HCT116 (cell line): ENCODE measurements around the gene ACACA. TPM values are rescaled to one million over a fixed set of nuclear protein-coding genes. Genes with fewer than 3 reads are reported as not detected.

Experiments
- ATAC-seq: fragments of 200-7000 bp; cut with Tn5 transposase; 2 replicates; pipeline ENCODE4 v1.9.1; 2020; ENCODE audit warnings: mild to moderate bottlenecking, moderate library complexity
- BruUV-seq: library from RNA; stranded (reverse); fragments of 400-500 nt; replicated peaks from 2 replicates; lab custom pipeline; 2021; lab: Mats Ljungman, UMichigan
- CTCF ChIA-PET: fragments of 300-600 bp; sonication (Branson Sonifier 250); formaldehyde crosslinking; loops from one replicate; lab custom pipeline; 2021; ENCODE audit warnings: antibody characterized with exemption; lab: Charles Lee
- POLR2A ChIA-PET: fragments of 300-600, 350-600 bp; sonication (Branson Sonifier 250); formaldehyde crosslinking; loops from one replicate; lab custom pipeline; 2021; ENCODE audit warnings: antibody characterized with exemption; lab: Charles Lee
- RAD21 ChIA-PET, 2 experiments: fragments of 300-600 bp; sonication (Branson Sonifier 250); formaldehyde crosslinking; loops; one replicate each; lab custom pipeline; 2023; ENCODE audit warnings: low total read pairs in 2 of 2; ENCODE audit not compliant: uncharacterized antibody in 2 of 2, unreplicated experiment in 2 of 2, low non-redundant PET in 1 of 2; lab: Charles Lee
- DNase-seq: peaks from one replicate; pipeline ENCODE4 v3.0.0-alpha.2; 2010; ENCODE audit warnings: low read depth, low spot score
- H2AFZ ChIP-seq: fragments of 200-600 bp; shearing (Covaris generic), sonication (generic); 2 replicates; pipeline ENCODE4 v1.6.1; 2017; ENCODE audit warnings: low read depth, mixed run types, mixed read lengths, antibody characterized with exemption, low read length; ENCODE audit not compliant: poor library complexity, severe bottlenecking
- H3K27ac ChIP-seq: 2 replicates; pipeline ENCODE4 v1.5.1; 2012; ENCODE audit warnings: low read depth, low read length
- H3K27me3 ChIP-seq: fragments of 200-600 bp; sonication (generic); 2 replicates; pipeline ENCODE4 v1.6.1; 2016; ENCODE audit warnings: mixed run types, low read length, mixed read lengths; ENCODE audit not compliant: insufficient read depth
- H3K36me3 ChIP-seq, 2 experiments: fragments of 200-500 bp in 1 of 2; fragments of 200-600 bp in 1 of 2; sonication (Bioruptor generic) in 1 of 2; sonication (generic) in 1 of 2; 2 replicates each; pipeline versions ENCODE4 v1.5.1 to v1.6.1; 2014 to 2016; ENCODE audit warnings: low read length in 2 of 2, inconsistent platforms in 1 of 2, mixed read lengths in 1 of 2, mixed run types in 1 of 2; ENCODE audit not compliant: insufficient read depth in 2 of 2, control insufficient read depth in 1 of 2
- H3K4me1 ChIP-seq, 2 experiments: fragments of 200-600 bp in 1 of 2; sonication (generic) in 1 of 2; 2 replicates each; pipeline versions ENCODE4 v1.5.1 to v1.6.1; 2012 to 2017; ENCODE audit warnings: low read length in 2 of 2, inconsistent platforms in 1 of 2, mild to moderate bottlenecking in 1 of 2, mixed read lengths in 1 of 2, mixed run types in 1 of 2, moderate library complexity in 1 of 2; ENCODE audit not compliant: insufficient read depth in 2 of 2, control insufficient read depth in 1 of 2
- H3K4me2 ChIP-seq: fragments of 200-600 bp; sonication (generic); 2 replicates; pipeline ENCODE4 v1.6.1; 2017; ENCODE audit warnings: mixed run types, low read length, mixed read lengths
- H3K4me3 ChIP-seq, 2 experiments: fragments of 200-600 bp in 1 of 2; sonication (generic) in 1 of 2; replicated peaks in 1 of 2; 2 replicates each; pipeline ENCODE4 v1.5.1; 2011 to 2016; ENCODE audit warnings: low read length in 2 of 2, control low read depth in 1 of 2, low read depth in 1 of 2, mild to moderate bottlenecking in 1 of 2, mixed read lengths in 1 of 2, mixed run types in 1 of 2
- H3K79me2 ChIP-seq: fragments of 200-600 bp; sonication (generic); 2 replicates; pipeline ENCODE4 v1.6.1; 2017; ENCODE audit warnings: mild to moderate bottlenecking, mixed run types, low read length, moderate library complexity, mixed read lengths; ENCODE audit not compliant: insufficient read depth
- H3K9ac ChIP-seq: fragments of 200-600 bp; sonication (generic); 2 replicates; pipeline ENCODE4 v1.6.1; 2016; ENCODE audit warnings: low read length, mixed read lengths
- H3K9me2 ChIP-seq: fragments of 200-600 bp; sonication (generic), shearing (Covaris generic); 2 replicates; pipeline ENCODE4 v1.6.1; 2017; ENCODE audit warnings: mixed run types, mild to moderate bottlenecking, moderate library complexity; ENCODE audit not compliant: insufficient read depth
- H3K9me3 ChIP-seq, 2 experiments: fragments of 200-500 bp in 1 of 2; fragments of 200-600 bp in 1 of 2; sonication (Bioruptor generic) in 1 of 2; sonication (generic) in 1 of 2; 2 replicates each; pipeline ENCODE4 v1.6.1; 2014 to 2017; ENCODE audit warnings: low read length in 2 of 2, mixed read lengths in 2 of 2, inconsistent platforms in 1 of 2, low read depth in 1 of 2, mild to moderate bottlenecking in 1 of 2, mixed run types in 1 of 2, moderate library complexity in 1 of 2; ENCODE audit not compliant: control insufficient read depth in 1 of 2, insufficient read depth in 1 of 2
- H4K20me1 ChIP-seq: fragments of 200-600 bp; sonication (generic), shearing (Covaris generic); 2 replicates; pipeline ENCODE4 v1.6.1; 2017; ENCODE audit warnings: mixed run types, mild to moderate bottlenecking, moderate library complexity; ENCODE audit not compliant: insufficient read depth
- CBX3 ChIP-seq: IDR thresholded peaks from 2 replicates; pipeline ENCODE4 v1.6.1; 2012; ENCODE audit warnings: low read depth
- CEBPB ChIP-seq: IDR thresholded peaks from 2 replicates; pipeline ENCODE4 v1.6.1; 2012; ENCODE audit warnings: low read depth
- EGR1 ChIP-seq: IDR thresholded peaks from 2 replicates; pipeline ENCODE4 v1.6.1; 2012; ENCODE audit warnings: low read depth
- EZH2 ChIP-seq: fragments of 200-600 bp; sonication (generic); IDR thresholded peaks from 2 replicates; pipeline ENCODE4 v1.6.1; 2017; ENCODE audit warnings: antibody characterized with exemption, mixed run types
- POLR2AphosphoS5 ChIP-seq: IDR thresholded peaks from 2 replicates; pipeline ENCODE4 v1.6.1; 2011; ENCODE audit warnings: mild to moderate bottlenecking, low read depth, low read length, moderate library complexity
- SRF ChIP-seq: IDR thresholded peaks from 2 replicates; pipeline ENCODE4 v1.6.1; 2012; ENCODE audit warnings: low read depth
- ZFX ChIP-seq: fragments of 450-650 bp; IDR thresholded peaks from 2 replicates; pipeline ENCODE4 v1.6.1; 2017
- intact Hi-C: fragments of 100-400 bp; cut with micrococcal nuclease; formaldehyde crosslinking; loops from 2 replicates; pipeline ENCODE4 v1.10.0; 2022
- total RNA-seq: library from RNA; stranded (reverse); gene quantifications from one replicate; pipeline ENCODE4 v1.2.1, GENCODE V29; 2021; ENCODE audit not compliant: unreplicated experiment
- TF ChIP-seq, protein P1 (sequence below): IDR thresholded peaks from 2 replicates; pipeline ENCODE4 v1.6.1; 2012; ENCODE audit warnings: low read depth
- TF ChIP-seq, protein P2 (sequence below): IDR thresholded peaks from 2 replicates; pipeline ENCODE4 v1.6.1; 2012
- TF ChIP-seq, protein P3 (sequence below): IDR thresholded peaks from 2 replicates; pipeline ENCODE4 v1.6.1; 2012
- TF ChIP-seq, protein P4 (sequence below), 3 experiments: fragments of 200-600 bp in 1 of 3; sonication (generic) in 1 of 3; IDR thresholded peaks in 2 of 3; conservative IDR thresholded peaks in 1 of 3; 2 replicates each; pipeline ENCODE4 v1.5.1; 2012 to 2017; ENCODE audit warnings: low read depth in 2 of 3, low read length in 2 of 3, antibody characterized with exemption in 1 of 3, borderline replicate concordance in 1 of 3, control low read depth in 1 of 3, mild to moderate bottlenecking in 1 of 3, mixed read lengths in 1 of 3, mixed run types in 1 of 3, moderate library complexity in 1 of 3; ENCODE audit not compliant: insufficient read depth in 1 of 3

The ACACA gene
- total RNA-seq, 1 experiment from 2014 or later: 161 TPM

DNA sequence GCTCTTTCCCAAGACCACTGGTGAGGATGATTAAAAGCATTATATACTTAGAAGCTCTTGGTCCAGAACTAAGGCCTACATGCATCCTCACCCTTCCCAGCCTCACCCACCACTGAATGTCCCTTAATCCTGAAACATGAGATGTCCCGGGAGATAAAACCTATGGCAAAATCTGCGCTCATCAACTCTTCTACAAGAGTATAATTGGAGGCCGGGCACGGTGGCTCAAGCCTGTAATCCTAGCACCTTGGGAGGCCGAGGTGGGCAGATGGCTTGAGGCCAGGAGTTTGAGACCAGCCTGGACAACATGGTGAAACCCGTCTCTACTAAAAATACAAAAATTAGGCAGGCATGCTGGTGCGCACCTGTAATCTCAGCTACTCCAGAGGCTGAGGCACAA, 13.3 kb downstream of the ACACA start (continued):
- TF ChIP-seq, protein P1, sequence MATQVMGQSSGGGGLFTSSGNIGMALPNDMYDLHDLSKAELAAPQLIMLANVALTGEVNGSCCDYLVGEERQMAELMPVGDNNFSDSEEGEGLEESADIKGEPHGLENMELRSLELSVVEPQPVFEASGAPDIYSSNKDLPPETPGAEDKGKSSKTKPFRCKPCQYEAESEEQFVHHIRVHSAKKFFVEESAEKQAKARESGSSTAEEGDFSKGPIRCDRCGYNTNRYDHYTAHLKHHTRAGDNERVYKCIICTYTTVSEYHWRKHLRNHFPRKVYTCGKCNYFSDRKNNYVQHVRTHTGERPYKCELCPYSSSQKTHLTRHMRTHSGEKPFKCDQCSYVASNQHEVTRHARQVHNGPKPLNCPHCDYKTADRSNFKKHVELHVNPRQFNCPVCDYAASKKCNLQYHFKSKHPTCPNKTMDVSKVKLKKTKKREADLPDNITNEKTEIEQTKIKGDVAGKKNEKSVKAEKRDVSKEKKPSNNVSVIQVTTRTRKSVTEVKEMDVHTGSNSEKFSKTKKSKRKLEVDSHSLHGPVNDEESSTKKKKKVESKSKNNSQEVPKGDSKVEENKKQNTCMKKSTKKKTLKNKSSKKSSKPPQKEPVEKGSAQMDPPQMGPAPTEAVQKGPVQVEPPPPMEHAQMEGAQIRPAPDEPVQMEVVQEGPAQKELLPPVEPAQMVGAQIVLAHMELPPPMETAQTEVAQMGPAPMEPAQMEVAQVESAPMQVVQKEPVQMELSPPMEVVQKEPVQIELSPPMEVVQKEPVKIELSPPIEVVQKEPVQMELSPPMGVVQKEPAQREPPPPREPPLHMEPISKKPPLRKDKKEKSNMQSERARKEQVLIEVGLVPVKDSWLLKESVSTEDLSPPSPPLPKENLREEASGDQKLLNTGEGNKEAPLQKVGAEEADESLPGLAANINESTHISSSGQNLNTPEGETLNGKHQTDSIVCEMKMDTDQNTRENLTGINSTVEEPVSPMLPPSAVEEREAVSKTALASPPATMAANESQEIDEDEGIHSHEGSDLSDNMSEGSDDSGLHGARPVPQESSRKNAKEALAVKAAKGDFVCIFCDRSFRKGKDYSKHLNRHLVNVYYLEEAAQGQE: no peak
- TF ChIP-seq, protein P2, sequence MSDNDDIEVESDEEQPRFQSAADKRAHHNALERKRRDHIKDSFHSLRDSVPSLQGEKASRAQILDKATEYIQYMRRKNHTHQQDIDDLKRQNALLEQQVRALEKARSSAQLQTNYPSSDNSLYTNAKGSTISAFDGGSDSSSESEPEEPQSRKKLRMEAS: no peak
- TF ChIP-seq, protein P3, sequence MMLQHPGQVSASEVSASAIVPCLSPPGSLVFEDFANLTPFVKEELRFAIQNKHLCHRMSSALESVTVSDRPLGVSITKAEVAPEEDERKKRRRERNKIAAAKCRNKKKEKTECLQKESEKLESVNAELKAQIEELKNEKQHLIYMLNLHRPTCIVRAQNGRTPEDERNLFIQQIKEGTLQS: no peak
- TF ChIP-seq POLR2AphosphoS5: no peak

DNA sequence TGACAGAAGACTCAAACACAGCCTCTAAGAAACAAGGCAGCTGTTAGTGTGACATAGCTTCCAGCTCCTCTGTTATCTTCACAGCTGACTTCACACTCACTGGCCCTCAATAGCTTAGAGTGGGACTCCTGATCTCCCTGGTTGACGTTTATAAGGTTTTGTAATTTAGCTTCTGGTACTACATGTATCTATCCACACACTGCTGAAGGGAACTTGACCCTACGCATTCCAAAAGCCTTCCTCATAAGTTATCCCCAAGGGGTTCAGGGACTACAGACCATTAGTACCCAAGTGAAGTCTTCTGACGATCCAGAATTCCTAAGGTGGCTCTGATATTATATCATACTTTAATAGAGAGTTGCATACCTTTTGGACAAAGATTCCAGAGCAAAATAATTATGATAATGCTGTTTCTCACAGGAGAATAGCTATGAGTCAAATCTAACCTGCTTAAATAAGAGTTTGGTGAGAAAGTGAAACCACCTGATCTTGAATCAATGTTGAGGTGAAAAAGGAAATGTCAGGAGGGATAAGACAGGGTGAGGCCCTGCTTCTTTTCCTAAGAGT, 14.5 kb downstream of the ACACA start:
- POLR2A ChIA-PET: interaction anchor here (1.0 kb wide), 1 partner anchor 33 kb away, joined by 3 read pairs; no protein-coding TSS in a partner anchor
- Histone ChIP-seq H3K4me1 (peaks cover 0 to 10% of the 10 kb centered on the region in 2 experiments; a peak in 2 of 4 replicates), H3K4me2 (peak overlapping the region; percentile 38), H2AFZ (no peak overlapping the region), H4K20me1 (no peaks in the 10 kb centered on the region), H3K27ac (no peak overlapping the region), H3K4me3 (no peak overlapping the region), H3K79me2 (no peaks in the 10 kb centered on the region), H3K9me2 (no peaks in the 10 kb centered on the region), H3K9me3 (no peaks in the 10 kb centered on the region), H3K27me3 (no peaks in the 10 kb centered on the region), H3K9ac (no peak overlapping the region), H3K36me3 (no peaks in the 10 kb centered on the region)
- RAD21 ChIA-PET: interaction anchor here in 1 of 2 experiments (0.5 kb wide), 1 partner anchor 57 kb away, joined by 3 read pairs; no protein-coding TSS in a partner anchor
- DNase-seq (no peak), ATAC-seq (no peak)
- CTCF ChIA-PET: no interaction called here
- TF ChIP-seq ZFX (no peak), EGR1 (no peak), SRF (no peak), CEBPB (no peak), EZH2 (no peak), CBX3 (no peak)
- TF ChIP-seq, protein P4, sequence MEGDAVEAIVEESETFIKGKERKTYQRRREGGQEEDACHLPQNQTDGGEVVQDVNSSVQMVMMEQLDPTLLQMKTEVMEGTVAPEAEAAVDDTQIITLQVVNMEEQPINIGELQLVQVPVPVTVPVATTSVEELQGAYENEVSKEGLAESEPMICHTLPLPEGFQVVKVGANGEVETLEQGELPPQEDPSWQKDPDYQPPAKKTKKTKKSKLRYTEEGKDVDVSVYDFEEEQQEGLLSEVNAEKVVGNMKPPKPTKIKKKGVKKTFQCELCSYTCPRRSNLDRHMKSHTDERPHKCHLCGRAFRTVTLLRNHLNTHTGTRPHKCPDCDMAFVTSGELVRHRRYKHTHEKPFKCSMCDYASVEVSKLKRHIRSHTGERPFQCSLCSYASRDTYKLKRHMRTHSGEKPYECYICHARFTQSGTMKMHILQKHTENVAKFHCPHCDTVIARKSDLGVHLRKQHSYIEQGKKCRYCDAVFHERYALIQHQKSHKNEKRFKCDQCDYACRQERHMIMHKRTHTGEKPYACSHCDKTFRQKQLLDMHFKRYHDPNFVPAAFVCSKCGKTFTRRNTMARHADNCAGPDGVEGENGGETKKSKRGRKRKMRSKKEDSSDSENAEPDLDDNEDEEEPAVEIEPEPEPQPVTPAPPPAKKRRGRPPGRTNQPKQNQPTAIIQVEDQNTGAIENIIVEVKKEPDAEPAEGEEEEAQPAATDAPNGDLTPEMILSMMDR (IDR thresholded peaks at IDR 0.05 in 2 of 3, conservative IDR thresholded peaks at IDR 0.05 in 1 of 3; ENCODE audit: borderline replicate concordance in 1 of 3, insufficient read depth in 1 of 3, low read depth in 2 of 3, low read length in 2 of 3): no peak
- TF ChIP-seq, protein P1: no peak
- TF ChIP-seq, protein P2: no peak
- no TSS peak for BruUV-seq
- intact Hi-C loops: no loop called here
